ENCODE measurements around the gene TRAF3IP1.

DNA sequence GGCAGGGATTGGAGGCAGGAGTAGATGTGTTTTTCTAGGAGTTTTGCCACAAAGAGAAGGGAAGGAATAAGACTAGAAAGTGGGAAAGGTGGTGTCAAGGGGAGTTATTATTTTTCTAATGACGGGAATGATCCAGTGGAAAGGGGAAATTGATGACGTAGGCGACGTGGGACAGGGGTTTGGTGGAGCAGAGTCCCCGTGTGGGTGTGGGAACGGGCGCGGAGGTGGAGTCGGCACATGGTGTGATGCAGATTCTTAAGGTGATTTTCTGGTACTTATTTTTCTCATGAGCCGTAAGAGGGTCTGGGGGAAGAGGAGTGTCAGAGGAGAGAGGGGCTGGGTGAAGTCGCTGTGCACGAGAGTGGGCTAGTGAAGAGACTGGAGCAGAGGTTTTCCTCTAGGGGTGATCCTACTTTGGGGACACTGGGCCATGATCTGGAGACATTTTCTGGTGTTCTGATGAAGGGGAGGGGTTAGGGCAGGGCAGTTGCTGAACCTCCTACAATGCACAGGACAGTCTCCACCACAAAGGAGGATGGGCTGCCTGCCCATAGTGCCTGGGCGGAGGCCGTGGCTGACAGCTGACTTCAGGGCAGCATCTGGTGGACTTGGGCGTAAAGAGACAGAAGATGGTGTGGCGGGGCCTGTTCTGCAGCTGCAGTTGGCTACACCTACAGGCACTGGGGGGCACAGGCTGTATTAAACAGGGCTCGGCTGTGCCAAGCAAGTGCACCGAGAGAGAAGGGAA, 30.0 kb downstream of the TRAF3IP1 start:
- TF ChIP-seq EZH2 (IDR thresholded peaks at IDR 0.05; ENCODE audit: low read length, unreplicated experiment) (no peak), EZH2phosphoT487 (IDR thresholded peaks at IDR 0.05; ENCODE audit: borderline replicate concordance, low read length) (no peak)
- TF ChIP-seq, protein P1, sequence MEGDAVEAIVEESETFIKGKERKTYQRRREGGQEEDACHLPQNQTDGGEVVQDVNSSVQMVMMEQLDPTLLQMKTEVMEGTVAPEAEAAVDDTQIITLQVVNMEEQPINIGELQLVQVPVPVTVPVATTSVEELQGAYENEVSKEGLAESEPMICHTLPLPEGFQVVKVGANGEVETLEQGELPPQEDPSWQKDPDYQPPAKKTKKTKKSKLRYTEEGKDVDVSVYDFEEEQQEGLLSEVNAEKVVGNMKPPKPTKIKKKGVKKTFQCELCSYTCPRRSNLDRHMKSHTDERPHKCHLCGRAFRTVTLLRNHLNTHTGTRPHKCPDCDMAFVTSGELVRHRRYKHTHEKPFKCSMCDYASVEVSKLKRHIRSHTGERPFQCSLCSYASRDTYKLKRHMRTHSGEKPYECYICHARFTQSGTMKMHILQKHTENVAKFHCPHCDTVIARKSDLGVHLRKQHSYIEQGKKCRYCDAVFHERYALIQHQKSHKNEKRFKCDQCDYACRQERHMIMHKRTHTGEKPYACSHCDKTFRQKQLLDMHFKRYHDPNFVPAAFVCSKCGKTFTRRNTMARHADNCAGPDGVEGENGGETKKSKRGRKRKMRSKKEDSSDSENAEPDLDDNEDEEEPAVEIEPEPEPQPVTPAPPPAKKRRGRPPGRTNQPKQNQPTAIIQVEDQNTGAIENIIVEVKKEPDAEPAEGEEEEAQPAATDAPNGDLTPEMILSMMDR (conservative IDR thresholded peaks at IDR 0.05; ENCODE audit: low read depth, low read length) = no peak
